Muscle of arm (tissue), 14 donors: ENCODE measurements around the gene RPL10A. TPM values are rescaled to one million over a fixed set of nuclear protein-coding genes. Genes with fewer than 3 reads are reported as not detected.
"Not testable (repeated sequence)": the region's sequence is repeated elsewhere in the genome, so short reads cannot be mapped to it uniquely, and the experiment has no call there.

Experiments used
- DNase-seq: peaks from one replicate; pipeline ENCODE4 v3.0.0-alpha.2; 2013
- long read RNA-seq, 11 donors: transcript quantifications; one replicate each; lab custom pipeline, GENCODE V29; 2026
- polyA plus RNA-seq, 12 donors: library from polyadenylated mRNA; unstranded; fragments of 120-200 nt; gene quantifications; one replicate each; pipeline ENCODE4 v1.2.1, GENCODE V29; 2013; ENCODE audit not compliant: insufficient read length in 12 of 12

RPL10A gene
- polyA plus RNA-seq: 1,000 to 10,000 TPM; 2,007 to 3,850 (median 2,490) TPM
- long read RNA-seq, donor 1, transcript RPL10A-203 (5 exons, 1,069 nt): minor isoform, 10 of 1,974 reads
- long read RNA-seq, donor 1, transcript RPL10A-201 (6 exons, 716 nt): major isoform, 1,425 of 1,974 reads
- long read RNA-seq, donor 1, transcript RPL10A-202 (5 exons, 1,063 nt): minor isoform, 90 of 1,974 reads
- long read RNA-seq, donor 1, transcript RPL10A-204 (6 exons, 962 nt): minor isoform, 16 of 1,974 reads
- long read RNA-seq, donor 1, partial matches to known transcripts: 323 of 1,974 reads
- long read RNA-seq, donor 1, other reads (novel, unspliced or antisense): 109 of 1,974 reads
- long read RNA-seq, donor 2, transcript RPL10A-201 (6 exons, 716 nt): major isoform, 1,439 of 2,087 reads
- long read RNA-seq, donor 2, transcript RPL10A-204 (6 exons, 962 nt): minor isoform, 10 of 2,087 reads
- long read RNA-seq, donor 2, transcript RPL10A-202 (5 exons, 1,063 nt): minor isoform, 157 of 2,087 reads
- long read RNA-seq, donor 2, transcript RPL10A-203 (5 exons, 1,069 nt): minor isoform, 12 of 2,087 reads
- long read RNA-seq, donor 2, partial matches to known transcripts: 347 of 2,087 reads
- long read RNA-seq, donor 2, other reads (novel, unspliced or antisense): 121 of 2,087 reads
- long read RNA-seq, donor 3, transcript RPL10A-204 (6 exons, 962 nt): minor isoform, 5 of 1,002 reads
- long read RNA-seq, donor 3, transcript RPL10A-202 (5 exons, 1,063 nt): minor isoform, 65 of 1,002 reads
- long read RNA-seq, donor 3, transcript RPL10A-203 (5 exons, 1,069 nt): minor isoform, 6 of 1,002 reads
- long read RNA-seq, donor 3, transcript RPL10A-201 (6 exons, 716 nt): major isoform, 693 of 1,002 reads
- long read RNA-seq, donor 3, partial matches to known transcripts: 185 of 1,002 reads
- long read RNA-seq, donor 3, other reads (novel, unspliced or antisense): 46 of 1,002 reads
- long read RNA-seq, donor 4, transcript RPL10A-201 (6 exons, 716 nt): major isoform, 593 of 820 reads
- long read RNA-seq, donor 4, transcript RPL10A-203 (5 exons, 1,069 nt): minor isoform, 6 of 820 reads
- long read RNA-seq, donor 4, transcript RPL10A-202 (5 exons, 1,063 nt): minor isoform, 28 of 820 reads
- long read RNA-seq, donor 4, partial matches to known transcripts: 153 of 820 reads
- long read RNA-seq, donor 4, other reads (novel, unspliced or antisense): 38 of 820 reads
- long read RNA-seq, donor 5, transcript RPL10A-202 (5 exons, 1,063 nt): minor isoform, 138 of 2,000 reads
- long read RNA-seq, donor 5, transcript RPL10A-201 (6 exons, 716 nt): major isoform, 1,521 of 2,000 reads
- long read RNA-seq, donor 5, transcript RPL10A-203 (5 exons, 1,069 nt): minor isoform, 15 of 2,000 reads
- long read RNA-seq, donor 5, transcript RPL10A-204 (6 exons, 962 nt): minor isoform, 13 of 2,000 reads
- long read RNA-seq, donor 5, partial matches to known transcripts: 217 of 2,000 reads
- long read RNA-seq, donor 5, other reads (novel, unspliced or antisense): 96 of 2,000 reads
- long read RNA-seq, donor 6, transcript RPL10A-204 (6 exons, 962 nt): minor isoform, 9 of 1,278 reads
- long read RNA-seq, donor 6, transcript RPL10A-201 (6 exons, 716 nt): major isoform, 740 of 1,278 reads
- long read RNA-seq, donor 6, transcript RPL10A-202 (5 exons, 1,063 nt): minor isoform, 178 of 1,278 reads
- long read RNA-seq, donor 6, transcript RPL10A-203 (5 exons, 1,069 nt): minor isoform, 6 of 1,278 reads
- long read RNA-seq, donor 6, partial matches to known transcripts: 297 of 1,278 reads
- long read RNA-seq, donor 6, other reads (novel, unspliced or antisense): 48 of 1,278 reads
- long read RNA-seq, donor 7, transcript RPL10A-202 (5 exons, 1,063 nt): minor isoform, 70 of 1,104 reads
- long read RNA-seq, donor 7, transcript RPL10A-201 (6 exons, 716 nt): major isoform, 813 of 1,104 reads
- long read RNA-seq, donor 7, transcript RPL10A-203 (5 exons, 1,069 nt): minor isoform, 6 of 1,104 reads
- long read RNA-seq, donor 7, partial matches to known transcripts: 144 of 1,104 reads
- long read RNA-seq, donor 7, other reads (novel, unspliced or antisense): 68 of 1,104 reads
- long read RNA-seq, donor 8, transcript RPL10A-201 (6 exons, 716 nt): major isoform, 1,510 of 1,973 reads
- long read RNA-seq, donor 8, transcript RPL10A-202 (5 exons, 1,063 nt): minor isoform, 138 of 1,973 reads
- long read RNA-seq, donor 8, transcript RPL10A-203 (5 exons, 1,069 nt): minor isoform, 13 of 1,973 reads
- long read RNA-seq, donor 8, transcript RPL10A-204 (6 exons, 962 nt): minor isoform, 19 of 1,973 reads
- long read RNA-seq, donor 8, partial matches to known transcripts: 170 of 1,973 reads
- long read RNA-seq, donor 8, other reads (novel, unspliced or antisense): 122 of 1,973 reads
- long read RNA-seq, donor 9, transcript RPL10A-202 (5 exons, 1,063 nt): minor isoform, 63 of 1,187 reads
- long read RNA-seq, donor 9, transcript RPL10A-201 (6 exons, 716 nt): major isoform, 884 of 1,187 reads
- long read RNA-seq, donor 9, transcript RPL10A-204 (6 exons, 962 nt): minor isoform, 9 of 1,187 reads
- long read RNA-seq, donor 9, partial matches to known transcripts: 163 of 1,187 reads
- long read RNA-seq, donor 9, other reads (novel, unspliced or antisense): 65 of 1,187 reads
- long read RNA-seq, donor 10, transcript RPL10A-202 (5 exons, 1,063 nt): minor isoform, 98 of 1,765 reads
- long read RNA-seq, donor 10, transcript RPL10A-201 (6 exons, 716 nt): major isoform, 1,367 of 1,765 reads
- long read RNA-seq, donor 10, transcript RPL10A-203 (5 exons, 1,069 nt): minor isoform, 16 of 1,765 reads
- long read RNA-seq, donor 10, transcript RPL10A-204 (6 exons, 962 nt): minor isoform, 9 of 1,765 reads
- long read RNA-seq, donor 10, partial matches to known transcripts: 155 of 1,765 reads
- long read RNA-seq, donor 10, other reads (novel, unspliced or antisense): 120 of 1,765 reads
- long read RNA-seq, donor 11, transcript RPL10A-204 (6 exons, 962 nt): minor isoform, 18 of 1,807 reads
- long read RNA-seq, donor 11, transcript RPL10A-202 (5 exons, 1,063 nt): minor isoform, 119 of 1,807 reads
- long read RNA-seq, donor 11, transcript RPL10A-203 (5 exons, 1,069 nt): minor isoform, 6 of 1,807 reads
- long read RNA-seq, donor 11, transcript RPL10A-201 (6 exons, 716 nt): major isoform, 1,326 of 1,807 reads
- long read RNA-seq, donor 11, partial matches to known transcripts: 214 of 1,807 reads
- long read RNA-seq, donor 11, other reads (novel, unspliced or antisense): 124 of 1,807 reads

DNA sequence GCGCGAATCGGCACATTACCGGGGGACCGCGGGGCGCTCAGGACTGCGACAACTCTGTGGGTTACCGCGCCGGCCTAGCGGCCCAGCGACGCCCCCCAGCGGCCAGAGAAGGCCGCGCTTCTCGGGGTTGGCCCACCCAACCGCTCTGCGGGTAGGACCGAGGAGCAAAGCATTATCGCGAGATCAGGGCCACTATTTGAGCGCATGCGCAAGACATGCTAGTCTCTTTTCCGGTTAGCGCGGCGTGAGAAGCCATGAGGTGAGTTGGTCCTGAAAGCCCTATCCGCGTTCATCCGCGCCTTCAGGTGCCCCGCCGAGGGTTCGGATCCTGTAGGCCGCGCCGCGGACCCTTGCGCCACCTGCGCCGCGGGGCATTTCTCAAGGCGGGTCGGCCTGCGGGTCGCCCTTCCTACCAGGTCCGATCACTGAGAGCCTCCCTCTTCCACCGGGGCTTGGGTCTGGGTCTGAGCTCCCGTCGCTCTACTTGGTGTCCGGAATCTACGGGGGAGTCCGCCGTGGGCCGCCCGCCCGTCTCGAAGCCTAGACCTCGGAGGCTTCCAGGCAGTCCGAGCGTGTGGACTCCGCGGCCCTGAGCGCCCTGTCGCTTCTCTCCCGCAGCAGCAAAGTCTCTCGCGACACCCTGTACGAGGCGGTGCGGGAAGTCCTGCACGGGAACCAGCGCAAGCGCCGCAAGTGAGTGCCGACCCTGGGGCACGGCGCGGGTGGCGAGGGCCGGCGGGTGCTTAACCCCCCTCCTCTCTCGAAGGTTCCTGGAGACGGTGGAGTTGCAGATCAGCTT is at the start of gene RPL10A:
RPL10A (plus strand) TSS at position 221 of the 799 bp plus-strand sequence; CDS start at position 255, 34 bp downstream.
- peak; percentile 99 for DNase-seq

GRCh38 chr6:35419417-35419816 is 48.8 kb upstream of the RPL10A start:
- DNase-seq: peak; percentile 19

DNA sequence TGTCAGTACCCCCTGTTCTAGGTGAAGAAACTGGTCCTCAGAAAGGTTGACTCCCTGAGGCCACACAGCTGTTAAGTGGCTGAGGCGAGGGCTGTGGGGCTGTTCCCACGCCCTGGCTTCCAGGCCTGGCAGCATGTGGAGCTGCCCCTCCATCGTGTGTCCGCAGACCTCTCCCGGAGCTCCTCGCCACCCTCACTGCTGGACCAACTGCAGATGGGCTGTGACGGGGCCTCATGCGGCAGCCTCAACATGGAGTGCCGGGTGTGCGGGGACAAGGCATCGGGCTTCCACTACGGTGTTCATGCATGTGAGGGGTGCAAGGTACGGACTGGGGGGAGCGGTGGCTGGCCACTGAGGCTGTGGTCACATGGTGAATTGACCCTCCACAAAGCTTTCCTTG is 48.2 kb upstream of the RPL10A start:
- no peak for DNase-seq

GRCh38 chr6:35425284-35425683 is 42.9 kb upstream of the RPL10A start:
- DNase-seq: no peak

- no peak for DNase-seq
Observed at GRCh38 chr6:35426074-35426473, 42.1 kb upstream of the RPL10A start.

GRCh38 chr6:35427435-35427834 is 40.8 kb upstream of the RPL10A start:
- no peak for DNase-seq

- DNase-seq: no peak
Observed at GRCh38 chr6:35427851-35428321, 40.3 kb upstream of the RPL10A start.

- no peak for DNase-seq
Observed at GRCh38 chr6:35428421-35429149, 39.6 kb upstream of the RPL10A start.

- DNase-seq: no peak
Observed at GRCh38 chr6:35429463-35429862, 38.7 kb upstream of the RPL10A start.

GRCh38 chr6:35432291-35432690 is 35.9 kb upstream of the RPL10A start:
- no peak for DNase-seq

DNA sequence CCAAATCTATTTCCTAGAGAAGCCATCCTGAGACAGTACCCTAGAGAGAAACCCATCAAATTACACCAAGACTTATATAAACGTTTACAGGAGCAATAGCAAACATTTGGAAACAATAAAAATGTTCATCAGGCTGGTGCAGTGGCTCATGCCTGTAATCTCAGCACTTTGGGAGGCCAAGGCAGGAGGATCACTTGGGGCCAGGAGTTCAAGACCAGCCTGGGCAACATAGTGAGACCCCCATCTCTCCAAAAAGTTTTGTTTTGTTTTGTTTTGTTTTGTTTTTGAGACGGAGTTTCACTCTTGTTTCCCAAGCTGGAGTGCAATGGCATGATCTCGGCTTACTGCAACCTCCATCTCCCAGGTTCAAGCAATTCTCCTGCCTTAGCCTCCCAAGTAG is 35.5 kb upstream of the RPL10A start:
- not testable (repeated sequence) for DNase-seq

DNA sequence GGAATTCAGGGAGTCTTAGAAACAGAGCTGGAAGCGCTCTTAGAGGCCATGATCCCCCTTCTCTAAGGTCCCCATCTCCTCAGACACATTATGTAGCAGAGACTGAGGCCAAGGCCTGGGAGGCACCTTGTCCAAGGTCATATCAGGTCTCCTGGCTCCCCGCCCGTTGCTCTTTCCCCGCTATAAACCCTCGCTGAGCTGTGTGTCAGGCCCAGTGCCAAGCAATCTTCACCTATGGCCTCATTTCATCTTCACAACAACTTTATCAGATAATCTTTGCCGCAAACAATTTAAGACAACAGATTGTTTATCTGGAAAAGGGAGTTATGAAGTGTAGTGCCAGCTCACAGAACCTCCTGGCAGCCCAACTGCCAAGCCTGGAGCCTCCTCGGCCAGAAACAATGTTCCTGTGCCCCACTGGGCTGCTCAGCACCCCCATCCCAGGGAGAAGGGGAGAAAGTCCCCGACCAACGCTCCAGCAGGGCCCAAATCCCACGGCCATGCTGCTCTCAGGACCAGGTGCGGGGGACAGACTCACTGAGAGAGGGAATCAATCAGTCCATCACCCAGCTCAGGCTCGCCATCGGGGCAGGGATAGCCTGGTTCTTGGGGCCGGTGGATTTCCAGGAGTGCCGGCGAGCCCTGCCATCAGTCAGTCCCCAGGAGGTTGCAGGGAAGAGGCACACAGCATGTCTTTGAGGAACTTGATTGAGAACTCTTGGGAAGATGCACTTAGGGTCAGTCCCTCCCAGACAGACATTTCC is 32.9 kb upstream of the RPL10A start:
- no peak for DNase-seq

GRCh38 chr6:35436071-35436857 is 31.9 kb upstream of the RPL10A start:
- DNase-seq: no peak
